ENCODE data around the gene SLC25A41.

The SLC25A41 gene

GRCh38 chr19:6452223-6452614 is 18.7 kb upstream of the SLC25A41 start:
- Histone ChIP-seq H3K56ac (ENCODE audit: low read length) (no peak overlapping the region), H2BK5ac (ENCODE audit: low read length) (no peak overlapping the region), H2BK15ac (replicated peaks; ENCODE audit: low read depth) (no peak overlapping the region), H3K18ac (ENCODE audit: low read length) (no peak overlapping the region), H3K4me1 (ENCODE audit: control insufficient read depth, low read depth, low read length) (no peaks in the 10 kb centered on the region), H2AK5ac (ENCODE audit: low read length) (no peak overlapping the region), H3K36me3 (ENCODE audit: control insufficient read depth, insufficient read depth, low read length) (no peaks in the 10 kb centered on the region), H3K4me3 (ENCODE audit: low read length) (no peak overlapping the region), H3K23ac (ENCODE audit: low read length) (no peak overlapping the region), H3K79me2 (ENCODE audit: control insufficient read depth, insufficient read depth, low read length) (no peaks in the 10 kb centered on the region), H3K27ac (ENCODE audit: low read depth, low read length) (no peak overlapping the region), H3K9ac (ENCODE audit: low read length) (no peak overlapping the region), H3K4me2 (ENCODE audit: low read length) (no peak overlapping the region), H3K4ac (ENCODE audit: low read depth, low read length) (no peak overlapping the region), H4K8ac (ENCODE audit: low read depth, low read length) (no peak overlapping the region), H2BK120ac (ENCODE audit: low read depth, low read length) (no peak overlapping the region), H3K79me1 (ENCODE audit: low read length) (no peaks in the 10 kb centered on the region), H3K27me3 (ENCODE audit: insufficient read depth, low read length, poor library complexity) (no peaks in the 10 kb centered on the region), H4K5ac (ENCODE audit: low read length) (no peak overlapping the region)
- DNase-seq = no peak
- no CpG with 5 or more reads among the region's 19 CpGs for WGBS (ENCODE audit: extremely low coverage, insufficient coverage, low lambda C conversion rate)

- Histone ChIP-seq H3K36me3 (ENCODE audit: control insufficient read depth, insufficient read depth, low read length) (no peaks in the 10 kb centered on the region), H4K5ac (ENCODE audit: low read length) (no peak overlapping the region), H3K4ac (ENCODE audit: low read depth, low read length) (no peak overlapping the region), H3K56ac (ENCODE audit: low read length) (no peak overlapping the region), H3K23ac (ENCODE audit: low read length) (no peak overlapping the region), H3K4me3 (ENCODE audit: low read length) (no peak overlapping the region), H3K79me1 (ENCODE audit: low read length) (no peaks in the 10 kb centered on the region), H4K8ac (ENCODE audit: low read depth, low read length) (no peak overlapping the region), H3K18ac (ENCODE audit: low read length) (no peak overlapping the region), H2BK120ac (ENCODE audit: low read depth, low read length) (no peak overlapping the region), H3K79me2 (ENCODE audit: control insufficient read depth, insufficient read depth, low read length) (no peaks in the 10 kb centered on the region), H3K27me3 (ENCODE audit: insufficient read depth, low read length, poor library complexity) (no peaks in the 10 kb centered on the region), H2BK5ac (ENCODE audit: low read length) (no peak overlapping the region), H3K4me1 (ENCODE audit: control insufficient read depth, low read depth, low read length) (no peaks in the 10 kb centered on the region), H2AK5ac (ENCODE audit: low read length) (no peak overlapping the region), H2BK15ac (replicated peaks; ENCODE audit: low read depth) (no peak overlapping the region), H3K27ac (ENCODE audit: low read depth, low read length) (no peak overlapping the region), H3K9ac (ENCODE audit: low read length) (no peak overlapping the region), H3K4me2 (ENCODE audit: low read length) (no peak overlapping the region)
- DNase-seq = no peak
- no CpG with 5 or more reads among the region's 7 CpGs for WGBS (ENCODE audit: extremely low coverage, insufficient coverage, low lambda C conversion rate)
These were observed 18.1 kb upstream of the SLC25A41 start for GRCh38 chr19:6451583-6452222.

- Histone ChIP-seq H4K8ac (ENCODE audit: low read depth, low read length) (no peak overlapping the region), H3K4ac (ENCODE audit: low read depth, low read length) (no peak overlapping the region), H4K5ac (ENCODE audit: low read length) (no peak overlapping the region), H3K79me1 (ENCODE audit: low read length) (no peaks in the 10 kb centered on the region), H2AK5ac (ENCODE audit: low read length) (no peak overlapping the region), H2BK5ac (ENCODE audit: low read length) (no peak overlapping the region), H3K4me2 (ENCODE audit: low read length) (no peak overlapping the region), H3K56ac (ENCODE audit: low read length) (no peak overlapping the region), H3K9ac (ENCODE audit: low read length) (no peak overlapping the region), H3K79me2 (ENCODE audit: control insufficient read depth, insufficient read depth, low read length) (no peaks in the 10 kb centered on the region), H2BK15ac (replicated peaks; ENCODE audit: low read depth) (no peak overlapping the region), H3K18ac (ENCODE audit: low read length) (no peak overlapping the region), H3K4me3 (ENCODE audit: low read length) (no peak overlapping the region), H2BK120ac (ENCODE audit: low read depth, low read length) (no peak overlapping the region), H3K27me3 (ENCODE audit: insufficient read depth, low read length, poor library complexity) (no peaks in the 10 kb centered on the region), H3K36me3 (ENCODE audit: control insufficient read depth, insufficient read depth, low read length) (no peaks in the 10 kb centered on the region), H3K23ac (ENCODE audit: low read length) (no peak overlapping the region), H3K27ac (ENCODE audit: low read depth, low read length) (no peak overlapping the region), H3K4me1 (ENCODE audit: control insufficient read depth, low read depth, low read length) (no peaks in the 10 kb centered on the region)
- DNase-seq = no peak
- no CpG with 5 or more reads among the region's 5 CpGs for WGBS (ENCODE audit: extremely low coverage, insufficient coverage, low lambda C conversion rate)
These were observed 16.6 kb upstream of the SLC25A41 start for GRCh38 chr19:6450166-6450565.

GRCh38 chr19:6448045-6448444 is 14.5 kb upstream of the SLC25A41 start:
- no CpG with 5 or more reads among the region's 3 CpGs for WGBS (ENCODE audit: extremely low coverage, insufficient coverage, low lambda C conversion rate)

GRCh38 chr19:6446452-6446851 is 12.9 kb upstream of the SLC25A41 start:
- no peak for DNase-seq
- H4K8ac ChIP-seq (ENCODE audit: low read depth, low read length) = no peak overlapping the region
- no peak overlapping the region for H3K4ac ChIP-seq (ENCODE audit: low read depth, low read length)
- no peak overlapping the region for H2AK5ac ChIP-seq (ENCODE audit: low read length)
- no peaks in the 10 kb centered on the region for H3K36me3 ChIP-seq (ENCODE audit: control insufficient read depth, insufficient read depth, low read length)
- no peak overlapping the region for H3K4me2 ChIP-seq (ENCODE audit: low read length)
- no peak overlapping the region for H3K18ac ChIP-seq (ENCODE audit: low read length)
- H3K9ac ChIP-seq (ENCODE audit: low read length) = no peak overlapping the region
- H3K27me3 ChIP-seq (ENCODE audit: insufficient read depth, low read length, poor library complexity) = no peaks in the 10 kb centered on the region
- H3K23ac ChIP-seq (ENCODE audit: low read length) = no peak overlapping the region
- no peak overlapping the region for H3K4me3 ChIP-seq (ENCODE audit: low read length)
- no peaks in the 10 kb centered on the region for H3K4me1 ChIP-seq (ENCODE audit: control insufficient read depth, low read depth, low read length)
- H3K79me2 ChIP-seq (ENCODE audit: control insufficient read depth, insufficient read depth, low read length) = no peaks in the 10 kb centered on the region
- H4K5ac ChIP-seq (ENCODE audit: low read length) = no peak overlapping the region
- no peak overlapping the region for H3K56ac ChIP-seq (ENCODE audit: low read length)
- H3K79me1 ChIP-seq (ENCODE audit: low read length) = no peaks in the 10 kb centered on the region
- H2BK120ac ChIP-seq (ENCODE audit: low read depth, low read length) = no peak overlapping the region
- WGBS (ENCODE audit: extremely low coverage, insufficient coverage, low lambda C conversion rate) = no CpG with 5 or more reads among the region's 3 CpGs
- H2BK5ac ChIP-seq (ENCODE audit: low read length) = no peak overlapping the region
- no peak overlapping the region for H2BK15ac ChIP-seq (replicated peaks; ENCODE audit: low read depth)
- no peak overlapping the region for H3K27ac ChIP-seq (ENCODE audit: low read depth, low read length)

More at GRCh38 chr19:6448045-6448444, 14.5 kb upstream of the SLC25A41 start:
- no peak overlapping the region for H3K4me3 ChIP-seq (ENCODE audit: low read length)
- no peak overlapping the region for H3K23ac ChIP-seq (ENCODE audit: low read length)
- no peak overlapping the region for H4K8ac ChIP-seq (ENCODE audit: low read depth, low read length)
- H4K5ac ChIP-seq (ENCODE audit: low read length) = no peak overlapping the region
- H3K79me2 ChIP-seq (ENCODE audit: control insufficient read depth, insufficient read depth, low read length) = no peaks in the 10 kb centered on the region
- no peaks in the 10 kb centered on the region for H3K36me3 ChIP-seq (ENCODE audit: control insufficient read depth, insufficient read depth, low read length)
- DNase-seq = no peak
- H3K18ac ChIP-seq (ENCODE audit: low read length) = no peak overlapping the region
- H2AK5ac ChIP-seq (ENCODE audit: low read length) = no peak overlapping the region
- no peak overlapping the region for H2BK15ac ChIP-seq (replicated peaks; ENCODE audit: low read depth)
- no peaks in the 10 kb centered on the region for H3K79me1 ChIP-seq (ENCODE audit: low read length)
- H2BK120ac ChIP-seq (ENCODE audit: low read depth, low read length) = no peak overlapping the region
- no peak overlapping the region for H3K56ac ChIP-seq (ENCODE audit: low read length)
- no peak overlapping the region for H3K4ac ChIP-seq (ENCODE audit: low read depth, low read length)
- no peak overlapping the region for H3K4me2 ChIP-seq (ENCODE audit: low read length)
- no peak overlapping the region for H2BK5ac ChIP-seq (ENCODE audit: low read length)
- H3K27me3 ChIP-seq (ENCODE audit: insufficient read depth, low read length, poor library complexity) = no peaks in the 10 kb centered on the region
- H3K27ac ChIP-seq (ENCODE audit: low read depth, low read length) = no peak overlapping the region
- H3K9ac ChIP-seq (ENCODE audit: low read length) = no peak overlapping the region
- H3K4me1 ChIP-seq (ENCODE audit: control insufficient read depth, low read depth, low read length) = no peaks in the 10 kb centered on the region

GRCh38 chr19:6443986-6444385 is 10.4 kb upstream of the SLC25A41 start:
- H2BK120ac ChIP-seq (ENCODE audit: low read depth, low read length) = no peak overlapping the region
- H4K5ac ChIP-seq (ENCODE audit: low read length) = no peak overlapping the region
- no peak overlapping the region for H4K8ac ChIP-seq (ENCODE audit: low read depth, low read length)
- H3K79me2 ChIP-seq (ENCODE audit: control insufficient read depth, insufficient read depth, low read length) = no peaks in the 10 kb centered on the region
- H2BK15ac ChIP-seq (replicated peaks; ENCODE audit: low read depth) = no peak overlapping the region
- no peak overlapping the region for H3K4me2 ChIP-seq (ENCODE audit: low read length)
- H3K79me1 ChIP-seq (ENCODE audit: low read length) = no peaks in the 10 kb centered on the region
- no peak overlapping the region for H2AK5ac ChIP-seq (ENCODE audit: low read length)
- H3K27ac ChIP-seq (ENCODE audit: low read depth, low read length) = no peak overlapping the region
- no peaks in the 10 kb centered on the region for H3K27me3 ChIP-seq (ENCODE audit: insufficient read depth, low read length, poor library complexity)
- H3K23ac ChIP-seq (ENCODE audit: low read length) = no peak overlapping the region
- no peak overlapping the region for H3K56ac ChIP-seq (ENCODE audit: low read length)
- no peak for DNase-seq
- H3K4ac ChIP-seq (ENCODE audit: low read depth, low read length) = no peak overlapping the region
- no peaks in the 10 kb centered on the region for H3K36me3 ChIP-seq (ENCODE audit: control insufficient read depth, insufficient read depth, low read length)
- no peak overlapping the region for H3K9ac ChIP-seq (ENCODE audit: low read length)
- no peak overlapping the region for H3K18ac ChIP-seq (ENCODE audit: low read length)
- no CpG with 5 or more reads among the region's 13 CpGs for WGBS (ENCODE audit: extremely low coverage, insufficient coverage, low lambda C conversion rate)
- H3K4me1 ChIP-seq (ENCODE audit: control insufficient read depth, low read depth, low read length) = no peaks in the 10 kb centered on the region
- H3K4me3 ChIP-seq (ENCODE audit: low read length) = no peak overlapping the region
- no peak overlapping the region for H2BK5ac ChIP-seq (ENCODE audit: low read length)

All from mesendoderm (in vitro differentiated cells).